HG02970 (cell line): Measurements from ENCODE around the gene SRM.
A peak's percentile ranks its signal among the peaks of the same experiment; 100 is the strongest.
"Not testable (repeated sequence)": the region's sequence is repeated elsewhere in the genome, so short reads cannot be mapped to it uniquely, and the experiment has no call there.

Source experiments
- ATAC-seq: cut with Tn5 transposase; IDR thresholded peaks from one replicate; pipeline ENCODE4 v1.9.1; 2021; ENCODE audit warnings: mild to moderate bottlenecking, moderate library complexity, moderate number of reproducible peaks; ENCODE audit not compliant: unreplicated experiment, low FRiP score

SRM gene

DNA sequence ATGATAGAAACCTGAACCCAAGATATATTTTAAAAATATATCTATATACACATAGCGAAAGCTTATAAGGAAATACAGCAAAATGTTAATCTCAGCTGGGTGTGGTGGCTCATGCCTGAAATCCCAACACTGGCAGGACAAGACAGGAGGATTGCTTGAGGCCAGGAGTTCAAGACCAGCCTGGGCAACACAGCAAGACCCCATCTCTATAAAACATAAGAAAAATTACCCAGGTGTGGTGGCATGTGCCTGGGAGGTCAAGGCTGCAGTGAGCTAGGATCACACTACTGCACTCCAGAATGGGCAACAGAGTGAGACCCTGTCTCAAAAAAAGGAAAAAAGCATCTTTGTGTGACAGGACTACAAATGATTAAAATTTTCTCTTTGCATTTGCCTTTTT is 6.0 kb upstream of the SRM start:
- ATAC-seq, result no peak

DNA sequence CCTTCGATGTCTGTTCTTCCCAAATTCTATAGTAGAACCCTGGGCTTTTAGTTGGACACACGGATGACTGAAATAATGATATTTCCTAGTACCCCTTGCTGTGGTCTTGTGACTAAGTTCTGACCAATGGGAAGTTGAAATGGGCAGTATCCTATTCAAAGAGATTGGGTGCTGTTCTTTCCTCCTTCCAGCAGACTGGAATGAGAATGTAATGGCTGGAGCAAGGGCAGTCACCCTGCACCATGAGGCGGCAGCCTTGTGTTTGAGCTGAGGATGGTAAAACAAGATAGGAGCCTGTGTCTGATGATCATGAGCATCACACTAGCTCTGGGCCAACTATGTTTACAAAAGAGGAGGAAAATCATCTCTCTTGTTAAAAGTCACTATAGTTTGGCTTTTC is 5.1 kb upstream of the SRM start:
- ATAC-seq, result no peak

DNA sequence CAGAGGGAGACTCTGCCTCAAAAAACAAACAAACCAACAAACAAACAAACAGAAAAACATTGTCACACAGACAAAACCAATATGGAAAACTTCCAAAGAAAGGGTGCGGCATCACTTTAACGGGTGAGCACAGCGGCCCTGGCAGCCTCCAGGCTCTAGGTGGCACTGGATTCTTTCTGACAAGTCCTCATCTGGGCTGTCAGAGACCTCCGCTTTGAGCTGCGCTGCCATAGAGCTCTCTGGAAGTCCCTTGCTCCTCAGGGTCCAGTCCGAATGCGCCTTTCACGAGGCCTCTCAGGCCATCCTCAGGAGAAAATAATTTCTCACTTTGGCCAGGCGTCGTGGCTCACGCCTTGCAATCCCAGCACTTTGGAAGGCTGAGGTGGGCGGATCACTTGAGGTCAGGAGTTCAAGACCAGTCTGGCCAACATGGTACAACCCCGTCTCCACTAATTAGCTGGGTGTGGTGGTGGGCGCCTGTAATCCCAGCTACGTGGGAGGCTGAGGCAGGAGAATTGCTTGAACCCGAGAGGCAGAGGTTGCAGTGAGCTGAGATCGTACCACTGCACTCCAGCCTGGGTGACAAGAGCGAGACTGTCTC is 4.2 kb upstream of the SRM start:
- not testable (repeated sequence) for ATAC-seq

DNA sequence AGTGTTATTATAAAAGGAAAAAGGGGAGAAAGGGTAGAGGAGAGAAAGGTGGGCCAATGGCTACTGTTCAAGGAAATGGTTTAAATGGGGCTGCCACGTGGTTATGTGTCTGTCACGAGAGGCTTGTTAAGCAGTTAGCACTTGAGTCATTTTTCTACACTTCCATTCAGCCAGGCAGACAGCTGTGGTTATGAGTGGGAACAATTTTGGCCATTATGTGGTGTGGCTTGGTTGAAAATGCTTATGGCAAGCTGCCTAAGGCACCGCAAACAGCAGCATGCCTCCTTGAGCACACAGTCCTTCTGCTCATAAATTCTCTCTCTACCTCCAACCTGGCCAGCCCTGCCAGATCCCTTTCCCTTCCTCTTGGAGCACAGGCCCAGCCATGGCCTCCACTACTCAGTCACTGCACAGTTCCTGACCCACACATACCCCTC is 3.2 kb upstream of the SRM start:
- ATAC-seq, result no peak

DNA sequence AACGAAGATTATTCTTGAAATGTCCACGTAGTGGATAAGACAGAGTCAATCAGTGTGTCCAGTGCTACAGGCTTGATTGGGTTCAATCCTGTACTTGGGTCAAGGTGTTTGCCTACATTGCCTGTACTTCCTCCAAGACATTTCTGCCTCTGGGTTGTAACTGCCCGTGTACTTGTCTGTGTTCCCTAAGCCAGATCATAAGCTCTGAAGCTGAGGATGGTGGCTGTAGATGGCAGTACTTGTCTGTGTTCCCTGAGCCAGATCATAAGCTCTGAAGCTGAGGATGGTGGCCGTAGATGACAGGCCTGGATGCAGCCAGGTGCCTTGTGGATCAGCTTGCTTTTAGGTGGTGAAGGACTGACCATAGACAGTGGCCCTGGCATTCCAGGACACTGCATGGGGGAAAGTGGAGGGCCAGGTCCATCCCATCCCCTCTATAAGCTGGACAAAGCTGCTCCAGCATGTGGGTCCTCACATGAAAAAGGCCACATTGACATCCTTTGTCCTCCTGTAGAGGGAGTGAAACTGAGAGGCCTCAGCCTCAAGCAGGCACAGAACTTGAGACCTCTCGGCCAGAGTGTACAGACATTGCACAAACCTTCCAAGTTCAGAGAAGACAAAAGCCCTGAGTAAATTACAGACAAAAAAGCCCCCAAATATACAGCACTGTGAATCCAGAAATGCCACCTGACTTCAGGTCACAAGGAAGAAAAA is 2.0 kb upstream of the SRM start:
- ATAC-seq, result no peak

DNA sequence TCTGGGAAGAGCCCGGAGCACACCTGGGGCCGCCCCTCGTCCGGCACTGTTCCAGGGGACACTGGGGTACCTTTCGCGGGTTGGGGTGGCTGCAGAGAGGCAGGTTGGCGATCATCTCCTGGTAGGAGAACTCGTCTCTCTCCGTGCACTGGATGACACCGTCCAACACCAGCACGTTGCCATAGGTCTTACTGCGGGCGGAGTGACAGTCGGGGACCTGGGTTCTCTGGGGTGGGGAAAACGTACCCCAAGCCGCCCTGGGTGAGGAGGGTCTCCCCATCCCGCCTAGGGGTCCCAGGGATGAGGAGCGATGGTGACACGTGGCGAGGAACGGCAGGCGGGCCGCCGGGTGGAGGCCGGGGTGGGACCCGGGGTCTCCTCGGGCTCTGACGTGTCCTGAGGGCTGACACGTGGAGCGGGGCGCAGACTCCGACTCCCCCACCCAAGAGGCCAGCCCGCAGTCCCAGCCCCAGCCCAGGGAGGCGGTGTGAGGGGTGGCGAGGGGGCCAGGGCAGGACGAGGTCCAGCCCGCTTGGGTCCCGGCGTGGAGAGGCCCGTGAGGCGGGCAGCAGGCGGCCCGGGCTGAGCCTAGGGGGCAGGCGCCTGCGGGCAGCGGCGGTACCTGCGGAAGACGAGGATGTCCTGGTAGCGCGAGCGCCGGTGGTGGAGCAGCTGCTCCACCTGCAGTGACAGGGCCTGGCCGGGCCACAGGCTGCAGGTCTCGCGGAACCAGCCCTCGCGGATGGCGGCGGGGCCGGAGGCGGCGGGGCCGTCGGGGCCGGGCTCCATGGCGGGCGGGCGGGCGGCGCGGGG is 457 bp downstream of the SRM start:
- ATAC-seq, result peak; percentile 14

DNA sequence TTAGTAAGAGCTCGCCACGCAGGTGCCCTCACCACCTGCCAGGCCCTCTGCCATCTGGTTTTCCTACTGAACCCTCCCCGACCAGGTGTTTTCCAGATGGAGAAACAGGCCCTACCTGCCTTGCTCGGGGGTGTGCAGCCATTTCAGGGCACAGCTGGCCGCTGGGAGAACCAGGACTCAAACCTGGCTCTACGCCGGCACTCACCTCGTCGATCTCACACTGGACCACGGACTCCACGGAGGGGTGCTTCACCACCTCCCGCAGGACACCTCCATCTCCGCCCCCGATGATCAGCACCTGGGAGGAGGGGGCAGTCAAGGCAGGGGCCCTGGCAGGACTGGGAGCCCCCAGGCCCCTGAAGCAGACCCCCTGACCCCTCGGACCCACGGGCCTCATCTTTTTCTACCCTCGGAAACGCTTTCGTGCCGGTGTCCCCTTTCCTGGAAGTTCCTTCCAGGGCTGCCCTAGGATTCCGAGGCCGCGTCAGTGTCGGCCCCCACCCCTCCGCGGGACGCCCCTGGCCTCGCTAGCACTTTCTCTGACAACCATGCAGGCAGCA is 1.1 kb downstream of the SRM start:
- no peak for ATAC-seq

DNA sequence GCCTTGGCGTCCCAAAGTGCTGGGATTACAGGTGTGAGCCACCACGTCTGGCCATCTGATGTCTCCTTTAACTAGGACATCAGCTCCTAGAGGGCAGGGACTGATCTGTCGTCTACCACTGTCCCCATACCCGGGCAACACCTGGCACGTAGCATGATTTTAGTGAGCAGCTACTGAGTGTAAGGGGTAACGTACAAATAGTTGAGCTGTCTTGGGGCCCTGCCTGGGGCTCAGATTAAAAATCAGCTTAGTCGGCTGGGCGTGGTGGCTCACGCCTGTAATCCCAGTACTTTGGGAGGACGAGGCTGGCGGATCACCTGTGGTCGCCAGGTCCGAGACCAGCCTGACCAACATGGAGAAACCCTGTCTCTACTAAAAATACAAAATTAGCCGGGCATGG is 1.8 kb downstream of the SRM start:
- no peak for ATAC-seq

DNA sequence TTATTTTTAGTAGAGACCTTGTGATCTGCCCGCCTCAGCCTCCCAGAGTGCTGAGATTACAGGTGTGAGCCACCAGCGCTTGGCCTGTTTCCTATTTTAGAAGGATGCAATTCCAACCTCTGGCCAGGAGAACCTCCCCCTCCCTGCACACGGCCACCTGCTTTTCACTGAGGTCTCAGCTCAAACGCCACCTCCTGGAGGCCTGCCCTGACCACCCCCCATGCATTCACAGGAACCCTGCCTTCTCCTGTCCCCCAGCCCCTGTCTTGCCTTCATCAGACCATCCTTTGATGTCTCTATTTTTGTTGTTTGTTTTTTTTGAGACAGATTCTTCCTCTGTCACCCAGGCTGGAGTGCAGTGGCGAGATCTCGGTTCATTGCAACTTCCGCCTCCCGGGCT is 2.3 kb downstream of the SRM start:
- ATAC-seq, result no peak

DNA sequence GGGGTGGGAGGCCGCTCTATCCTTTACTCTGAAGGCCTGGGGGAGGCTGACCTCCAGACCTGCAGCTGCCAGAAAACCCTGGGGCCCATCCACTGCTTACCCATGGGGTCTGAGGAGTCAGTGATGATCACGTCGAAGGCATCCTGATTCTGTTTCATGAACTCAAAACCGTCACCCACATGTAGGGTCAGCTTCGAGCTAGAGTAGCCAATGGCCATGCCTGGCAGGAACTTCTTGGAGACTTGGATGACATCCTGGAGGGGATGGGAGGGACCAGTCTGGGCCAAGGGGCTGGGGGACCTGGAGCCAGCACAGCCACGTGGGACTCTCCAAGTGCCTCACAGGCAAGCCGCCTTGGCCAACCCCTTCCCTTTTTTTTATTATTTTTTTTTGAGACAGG is 3.3 kb downstream of the SRM start:
- ATAC-seq, result no peak

DNA sequence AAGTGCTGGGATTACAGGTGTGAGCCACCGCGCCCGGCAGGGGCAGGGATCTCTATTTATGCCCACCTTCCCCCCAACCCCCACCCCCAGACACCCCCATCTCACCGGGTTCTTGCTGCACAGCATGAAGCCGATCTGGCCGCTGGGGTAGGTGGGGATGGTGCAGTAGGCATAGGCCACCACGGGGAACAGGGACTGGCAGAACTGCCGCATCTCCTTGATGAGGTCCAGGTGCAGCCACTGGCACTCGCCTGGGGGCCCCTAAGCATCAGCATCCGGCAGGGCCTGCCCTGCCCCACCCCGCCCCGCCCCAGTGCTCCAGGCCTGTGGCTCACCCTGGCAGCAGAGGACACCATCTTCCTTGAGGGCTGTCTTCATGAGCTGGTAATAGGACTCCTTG is 4.1 kb downstream of the SRM start:
- no peak for ATAC-seq

DNA sequence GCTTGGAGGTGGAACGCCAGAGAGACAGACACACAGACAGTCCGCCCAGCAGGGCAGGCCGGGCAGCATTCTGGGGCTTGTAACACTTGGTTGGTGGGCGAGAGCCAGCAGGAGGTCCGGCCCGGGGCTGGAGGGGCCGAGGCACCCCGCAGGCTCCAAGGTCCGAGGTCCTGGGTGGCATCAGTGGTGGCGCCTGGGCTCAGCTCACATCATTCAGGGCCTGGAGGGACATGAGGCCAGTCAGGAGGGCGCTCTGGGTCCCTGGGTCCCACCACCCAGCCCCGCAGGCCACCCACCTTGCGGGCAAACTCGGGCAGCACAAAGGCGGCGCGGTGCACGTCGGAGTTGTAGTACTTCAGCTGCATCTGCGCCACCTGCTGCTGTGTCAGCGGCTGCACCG is 5.2 kb downstream of the SRM start:
- ATAC-seq, result no peak

DNA sequence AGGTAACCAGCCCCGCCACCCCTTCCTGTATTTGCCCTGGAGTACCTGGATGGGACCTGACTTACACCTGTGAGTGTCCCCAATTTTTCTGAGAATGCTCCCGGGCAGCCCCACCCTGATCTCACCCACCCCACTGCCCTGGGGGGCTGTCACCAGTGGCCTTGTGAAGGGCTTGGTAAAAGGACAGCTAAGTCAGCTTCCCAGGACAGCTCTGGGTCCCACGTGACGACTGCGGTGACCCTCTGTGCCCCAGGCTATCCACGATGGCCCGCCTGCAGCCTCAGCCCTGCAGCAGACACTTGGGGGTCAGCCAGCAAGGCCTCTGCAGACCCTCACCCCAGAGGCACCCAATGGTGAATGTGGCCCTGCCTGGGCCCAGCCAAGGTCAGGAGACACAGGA is 5.6 kb downstream of the SRM start:
- ATAC-seq, result no peak

DNA sequence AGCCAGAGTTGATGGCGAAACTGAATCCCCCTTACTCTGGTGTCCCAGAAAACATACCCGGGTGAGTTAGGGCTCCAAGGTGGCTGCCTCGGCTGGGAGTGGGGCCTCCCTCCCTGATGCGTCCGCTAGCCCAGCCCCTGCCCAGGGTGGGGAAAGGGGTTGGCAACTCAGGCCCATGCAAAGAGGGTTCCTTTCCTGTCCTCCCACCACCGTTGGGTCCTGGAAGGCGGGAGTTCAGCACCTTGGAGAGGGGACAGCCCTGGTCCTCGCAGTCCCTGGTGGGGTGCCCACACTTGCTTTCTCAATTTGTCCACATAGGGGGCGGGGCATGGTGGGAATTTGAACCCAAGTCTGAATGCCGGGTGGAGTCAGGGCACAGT is 6.1 kb downstream of the SRM start:
- no peak for ATAC-seq

DNA sequence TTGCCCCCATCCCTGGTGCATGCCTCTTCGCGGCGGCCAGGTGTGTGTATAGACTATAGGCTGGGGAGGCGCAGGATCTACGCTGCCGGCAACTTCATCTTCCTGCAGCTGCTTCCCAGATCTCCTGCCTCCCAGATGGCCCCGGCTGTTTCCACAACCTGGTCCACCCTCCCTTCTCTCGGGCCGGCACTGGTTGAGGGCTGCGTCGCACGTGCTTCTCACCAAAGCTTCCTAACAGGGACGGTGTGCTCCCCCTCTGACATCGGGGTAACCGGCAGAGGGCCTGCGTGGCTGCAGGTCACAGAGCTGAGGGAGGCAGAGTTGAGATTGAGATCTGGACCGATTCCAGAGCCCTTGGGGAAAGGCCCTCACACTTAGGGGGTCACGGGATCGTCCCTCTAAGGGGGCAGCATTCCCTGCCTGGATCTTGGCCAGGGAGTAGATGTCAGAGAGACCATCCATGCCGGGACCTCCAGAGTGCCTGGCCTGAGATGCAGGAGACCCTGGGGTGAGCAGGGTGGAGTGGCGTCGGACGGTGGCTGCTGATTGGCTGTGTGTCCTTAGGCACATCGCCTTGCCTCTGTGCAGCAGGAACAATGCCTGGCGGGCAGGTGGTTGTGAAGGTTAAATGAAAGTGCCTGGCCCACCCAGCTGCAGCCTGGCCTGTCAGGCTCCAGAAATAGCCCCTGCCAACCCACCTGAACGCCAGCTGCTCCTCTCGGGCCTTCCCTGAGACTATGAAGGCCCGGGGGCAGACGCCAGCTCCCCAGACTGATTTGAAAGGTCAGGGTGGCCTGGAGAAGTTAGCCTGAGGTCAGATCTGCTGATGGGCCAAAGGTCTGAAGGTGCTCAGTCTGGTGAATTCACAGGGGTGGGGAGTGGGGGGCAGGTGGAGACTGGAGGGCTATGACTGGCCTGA is 6.7 kb downstream of the SRM start:
- ATAC-seq, result no peak

DNA sequence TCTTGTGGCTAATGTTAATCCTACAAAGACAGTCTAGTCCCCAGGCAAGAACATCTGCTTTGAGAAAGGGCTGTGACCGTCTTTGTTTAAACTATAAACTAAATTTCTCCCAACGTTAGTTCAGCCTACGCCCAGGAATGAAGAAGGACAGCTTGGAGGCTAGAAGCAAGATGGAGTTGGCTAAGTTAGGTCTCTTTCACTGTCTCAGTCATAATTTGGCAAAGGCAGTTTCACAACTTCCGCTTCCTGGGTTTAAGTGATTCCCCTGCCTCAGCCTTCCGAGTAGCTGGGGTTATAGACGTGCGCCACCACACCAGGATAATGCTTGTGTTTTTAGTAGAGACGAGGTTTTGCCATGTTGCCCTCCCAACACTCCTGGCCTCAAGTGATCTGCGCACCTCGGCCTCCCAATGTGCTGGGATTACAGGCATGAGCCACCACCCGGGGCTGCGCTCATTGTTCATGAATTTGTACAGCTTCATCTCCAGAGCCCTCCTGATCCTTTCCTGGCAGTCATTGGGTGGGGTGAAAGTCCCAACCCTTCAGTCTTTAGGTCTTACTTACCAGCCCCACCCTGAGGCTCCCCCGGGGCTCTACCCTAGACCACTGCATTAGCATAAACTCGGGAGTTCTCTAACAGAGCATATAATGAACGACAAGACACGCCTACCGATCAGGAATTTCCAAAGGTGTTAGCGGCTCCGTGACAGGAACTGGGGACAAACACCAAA is 7.9 kb downstream of the SRM start:
- no peak for ATAC-seq

DNA sequence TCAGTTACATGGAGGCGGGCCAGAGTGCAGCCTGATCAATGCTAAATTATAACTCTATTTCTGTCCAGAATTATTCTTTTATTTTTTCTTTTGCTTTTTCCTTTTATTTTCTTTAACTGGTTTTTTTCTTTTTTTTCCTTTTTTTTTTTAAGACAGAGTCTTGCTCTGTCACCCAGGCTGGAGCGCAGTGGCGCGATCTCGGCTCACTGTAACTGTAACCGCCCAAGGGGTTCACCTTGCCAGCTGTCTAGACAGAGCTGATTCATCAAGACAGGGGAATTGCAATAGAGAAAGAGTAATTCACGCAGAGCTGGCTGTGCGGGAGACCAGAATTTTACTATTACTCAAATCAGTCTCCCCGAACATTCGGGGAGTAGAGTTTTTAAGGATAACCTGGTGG is 8.7 kb downstream of the SRM start:
- not testable (repeated sequence) for ATAC-seq

DNA sequence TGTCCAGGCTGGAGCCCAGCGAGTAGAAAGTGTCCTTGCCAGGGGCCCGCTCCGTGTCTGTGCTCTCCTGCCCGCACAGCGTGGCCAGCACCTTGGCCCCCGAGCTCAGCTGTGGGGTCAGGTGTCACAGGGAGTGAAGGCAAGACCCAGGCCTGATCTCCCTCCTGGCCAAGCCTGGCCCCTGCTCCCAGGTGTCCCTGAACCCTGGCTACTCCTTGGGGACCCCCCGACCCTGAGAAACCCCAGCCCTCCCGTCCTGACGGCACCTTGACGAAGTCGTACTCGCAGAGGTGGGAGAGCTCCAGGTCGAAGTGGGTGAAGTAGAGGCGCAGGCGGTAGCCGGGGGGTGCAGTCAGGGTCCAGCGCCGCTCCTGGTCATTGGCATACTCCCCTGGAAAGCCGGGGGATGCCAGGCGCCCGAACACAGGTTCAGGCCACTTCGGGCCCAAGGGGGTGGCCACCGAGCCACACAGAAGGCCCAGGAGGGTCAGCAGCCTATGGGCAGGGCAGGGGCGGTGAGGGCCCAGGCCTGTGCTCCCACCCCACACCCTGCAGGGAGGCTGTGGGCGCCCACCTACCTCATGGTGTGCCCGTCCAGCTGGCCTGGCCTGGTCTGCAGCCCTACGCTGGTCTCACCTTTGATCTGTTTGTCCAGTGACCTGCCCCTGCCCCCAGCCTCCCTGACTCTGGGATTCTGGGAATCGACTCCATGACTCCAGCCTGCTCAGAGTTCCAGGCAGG is 13.0 kb downstream of the SRM start, which contains the start of gene MASP2:
Gene MASP2 (minus strand): TSS at position 615 of the 741 bp plus-strand sequence. CDS start 32 bp downstream, at position 583.
- no peak for ATAC-seq

DNA sequence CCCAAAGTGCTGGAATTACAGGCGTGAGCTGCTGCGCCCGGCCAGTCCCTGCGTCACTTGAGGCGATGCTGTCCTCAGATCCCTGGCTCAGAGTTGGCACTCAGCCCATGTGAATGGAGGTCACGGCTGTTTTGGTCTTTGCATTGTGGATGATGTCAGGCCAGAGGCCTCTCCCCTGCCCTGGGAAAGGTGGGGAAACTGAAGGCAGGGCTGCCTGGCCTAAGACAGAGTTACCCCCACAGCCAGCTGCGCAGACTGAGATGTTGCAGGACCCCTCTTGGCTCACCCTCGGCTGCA is 13.6 kb downstream of the SRM start:
- ATAC-seq, result no peak
